GM12878 (cell line): ENCODE measurements around the gene AFF2. TPM values are rescaled to one million over a fixed set of nuclear protein-coding genes. Genes with fewer than 3 reads are reported as not detected.

Experiments
- ATAC-seq: fragments of 200-7000 bp; cut with Tn5 transposase; 3 replicates; pipeline ENCODE4 v1.9.1; 2020; ENCODE audit warnings: mild to moderate bottlenecking, moderate library complexity
- BruUV-seq: library from RNA; stranded (reverse); fragments of 400-500 nt; replicated peaks from 2 replicates; lab custom pipeline; 2021; lab: Mats Ljungman, UMichigan
- CTCF ChIA-PET: fragments of 300-600 bp; sonication (Branson Sonifier 250); formaldehyde crosslinking; extraction: SDS; loops from one replicate; lab custom pipeline; 2021; ENCODE audit warnings: inconsistent platforms; lab: Yijun Ruan, JAX
- POLR2A ChIA-PET: fragments of 350-600 bp; formaldehyde crosslinking; extraction: SDS; loops from one replicate; lab custom pipeline; 2021; ENCODE audit warnings: inconsistent platforms; lab: Charles Lee
- RAD21 ChIA-PET: fragments of 300-600 bp; sonication (Branson Sonifier 250); formaldehyde crosslinking; loops from one replicate; lab custom pipeline; 2023; ENCODE audit warnings: antibody characterized with exemption; ENCODE audit not compliant: unreplicated experiment; lab: Charles Lee
- SMC1A ChIA-PET: fragments of 300-600 bp; sonication (Branson Sonifier 250); formaldehyde crosslinking; loops from one replicate; lab custom pipeline; 2023; ENCODE audit not compliant: unreplicated experiment, uncharacterized antibody; lab: Charles Lee
- DNase-seq: peaks from one replicate; pipeline ENCODE4 v3.0.0-alpha.2; 2011; ENCODE audit warnings: low read depth, low spot score
- FAIRE-seq: peaks from 3 replicates; lab custom pipeline; 2011; peaks lifted over from hg19 to GRCh38; lab: Jason Lieb, UNC
- H2AFZ ChIP-seq: 2 replicates; pipeline ENCODE4 v1.6.0; 2011; ENCODE audit warnings: low read depth, low read length, control low read depth; ENCODE audit not compliant: control insufficient read depth
- H3K27ac ChIP-seq: 2 replicates; pipeline ENCODE4 v1.5.1; 2011; ENCODE audit warnings: control low read depth; ENCODE audit not compliant: control insufficient read depth, insufficient read depth
- H3K27me3 ChIP-seq, 2 experiments: replicated peaks in 1 of 2; 2 replicates each; pipeline versions ENCODE4 v1.6.0 to v1.6.1; 2011; ENCODE audit warnings: low read length in 1 of 2; ENCODE audit not compliant: control insufficient read depth in 2 of 2, insufficient read depth in 2 of 2
- H3K36me3 ChIP-seq, 2 experiments: 2 replicates each; pipeline ENCODE4 v1.5.1; 2011; ENCODE audit warnings: low read length in 1 of 2; ENCODE audit not compliant: control insufficient read depth in 2 of 2, insufficient read depth in 2 of 2
- H3K4me1 ChIP-seq: 2 replicates; pipeline ENCODE4 v1.6.1; 2011; ENCODE audit warnings: mild to moderate bottlenecking, low read length, moderate library complexity, mixed read lengths; ENCODE audit not compliant: control insufficient read depth, insufficient read depth
- H3K4me2 ChIP-seq: 2 replicates; pipeline ENCODE4 v1.6.0; 2011; ENCODE audit warnings: control low read depth; ENCODE audit not compliant: control insufficient read depth, insufficient read depth
- H3K4me3 ChIP-seq: fragments of 200-600 bp; sonication (generic); 2 replicates; pipeline ENCODE4 v1.5.1; 2016
- H3K79me2 ChIP-seq: 2 replicates; pipeline ENCODE4 v1.6.0; 2011; ENCODE audit warnings: low read length; ENCODE audit not compliant: control insufficient read depth, insufficient read depth
- H3K9ac ChIP-seq: 2 replicates; pipeline ENCODE4 v1.8.0; 2011; ENCODE audit warnings: low read length, control low read depth, mixed read lengths; ENCODE audit not compliant: control insufficient read depth, insufficient read depth
- H3K9me3 ChIP-seq: replicated peaks from 3 replicates; pipeline ENCODE4 v1.5.1; 2011; ENCODE audit warnings: mild to moderate bottlenecking, low read length; ENCODE audit not compliant: control insufficient read depth, insufficient read depth
- H4K20me1 ChIP-seq: 2 replicates; pipeline ENCODE4 v1.6.0; 2011; ENCODE audit not compliant: control insufficient read depth, insufficient read depth
- HDGF ChIP-seq: fragments of 450-650 bp; IDR thresholded peaks from 2 replicates; pipeline ENCODE4 v1.6.1; 2016; ENCODE audit warnings: antibody characterized with exemption
- IKZF2 ChIP-seq, 2 experiments: fragments of 450-650 bp; IDR thresholded peaks; 2 replicates each; pipeline ENCODE4 v1.6.1; 2017; ENCODE audit warnings: mild to moderate bottlenecking in 2 of 2, moderate library complexity in 2 of 2
- MXI1 ChIP-seq: fragments of 150-350 bp; IDR thresholded peaks from 2 replicates; pipeline ENCODE4 v1.6.1; 2011; ENCODE audit warnings: low read depth, mild to moderate bottlenecking, inconsistent platforms, low read length, improper control_type of control experiment
- RBBP5 ChIP-seq: fragments of 200-600 bp; sonication (generic); conservative IDR thresholded peaks from 2 replicates; pipeline ENCODE4 v1.6.1; 2016
- TARDBP ChIP-seq: IDR thresholded peaks from 2 replicates; pipeline ENCODE4 v1.6.1; 2016; ENCODE audit warnings: borderline replicate concordance
- WGBS: methylation state at CpG from one replicate; pipeline ENCODE4 v1.1.6; 2016; ENCODE audit warnings: low lambda C conversion rate; ENCODE audit not compliant: insufficient replicate concordance, insufficient coverage; ENCODE audit errors: missing lambda C conversion rate; 5-methylcytosine and 5-hydroxymethylcytosine counted together
- in situ Hi-C: fragments of 300-500 bp; cut with MboI; formaldehyde crosslinking; loops from 9 replicates; pipeline ENCODE4 v1.14.3; 2018; ENCODE audit warnings: mixed read lengths
- intact Hi-C: fragments of 100-400 bp; cut with micrococcal nuclease; formaldehyde crosslinking; loops from one replicate; pipeline ENCODE4 v1.14.2; 2022; ENCODE audit not compliant: unreplicated experiment
- polyA plus RNA-seq, 11 experiments: library from polyadenylated mRNA; depleted of rRNA in 4 of 11; unstranded in 6 of 11; stranded (reverse) in 5 of 11; fragments of >200 nt; fragmentation: Nextera tagmentation in 4 of 11; fragmentation: Illumina TruSeq in 1 of 11; extraction: Ambion mirVana in 4 of 11; extraction: Trizol in 1 of 11; gene quantifications; 1 replicate in 1 of 11; 2 replicates in 10 of 11; pipeline versions ENCODE4 v1.2.1 to v1.2.3, GENCODE V29; 2011 to 2016; ENCODE audit warnings: inconsistent platforms in 2 of 11, missing spikeins in 2 of 11, low read depth in 1 of 11
- total RNA-seq, 4 experiments: library from RNA; depleted of rRNA in 3 of 4; stranded (reverse); fragments of >200 nt in 3 of 4; fragmentation: Illumina TruSeq in 1 of 4; extraction: Trizol in 1 of 4; gene quantifications; 2 replicates each; pipeline versions ENCODE4 v1.2.1 to v1.2.3, GENCODE V29; 2013 to 2021
- TF ChIP-seq, protein P1 (sequence below): fragments of 450-650 bp; IDR thresholded peaks from 2 replicates; pipeline ENCODE4 v1.6.1; 2017; ENCODE audit warnings: mild to moderate bottlenecking, moderate library complexity
- TF ChIP-seq, protein P2 (sequence below): fragments of 450-650 bp; IDR thresholded peaks from 2 replicates; pipeline ENCODE4 v1.6.1; 2017; ENCODE audit warnings: mild to moderate bottlenecking
- TF ChIP-seq, protein P3 (sequence below): fragments of 450-650 bp; IDR thresholded peaks from 2 replicates; pipeline ENCODE4 v1.6.1; 2017; ENCODE audit warnings: mild to moderate bottlenecking, moderate library complexity
- TF ChIP-seq, protein P4 (sequence below): fragments of 450-650 bp; IDR thresholded peaks from 2 replicates; pipeline ENCODE4 v1.6.1; 2018; ENCODE audit warnings: borderline replicate concordance, mild to moderate bottlenecking; ENCODE audit not compliant: partially characterized antibody

Gene AFF2
- total and polyA plus RNA-seq, 10 of the 15 experiments (the other 5 are each of a cell fraction or from before 2014, with no cell fraction given) = under 0.01 to 0.03 TPM; not detected in 8

DNA sequence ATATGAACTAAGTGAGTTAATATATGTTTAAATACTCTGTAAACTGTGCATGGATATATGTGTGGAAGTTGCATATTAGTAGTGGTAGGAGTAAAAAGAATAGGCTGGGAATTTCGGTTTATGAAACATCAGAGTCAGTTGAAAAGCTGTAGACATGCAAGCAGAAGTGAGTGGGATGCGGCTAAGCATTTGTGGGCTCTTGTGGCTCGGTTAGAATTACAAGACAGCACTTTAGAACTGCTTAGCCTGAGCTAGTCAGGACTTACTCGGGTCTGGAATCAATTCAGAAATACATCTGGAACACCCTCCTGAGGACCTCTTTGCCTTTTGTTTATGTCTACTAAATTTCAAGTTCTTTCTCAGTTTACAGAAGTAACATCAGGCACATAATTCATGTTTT, 93.6 kb downstream of the AFF2 start:
- Histone ChIP-seq H3K9ac (no peak overlapping the region), H3K36me3 (no peaks in the 10 kb centered on the region), H4K20me1 (no peaks in the 10 kb centered on the region), H3K27me3 (no peaks in the 10 kb centered on the region), H3K9me3 (no peaks in the 10 kb centered on the region), H3K27ac (no peak overlapping the region)
- in situ Hi-C loops = no loop called here
- CTCF ChIA-PET = interaction anchor here (1.4 kb wide), 1 partner anchor 15 kb away, joined by 5 read pairs; no protein-coding TSS in a partner anchor
- RAD21 ChIA-PET = no interaction called here
- WGBS = 3% methylated on average over 4 of the region's 4 CpGs
- no TSS peak for BruUV-seq
- TF ChIP-seq TARDBP = no peak
- TF ChIP-seq, protein P1, sequence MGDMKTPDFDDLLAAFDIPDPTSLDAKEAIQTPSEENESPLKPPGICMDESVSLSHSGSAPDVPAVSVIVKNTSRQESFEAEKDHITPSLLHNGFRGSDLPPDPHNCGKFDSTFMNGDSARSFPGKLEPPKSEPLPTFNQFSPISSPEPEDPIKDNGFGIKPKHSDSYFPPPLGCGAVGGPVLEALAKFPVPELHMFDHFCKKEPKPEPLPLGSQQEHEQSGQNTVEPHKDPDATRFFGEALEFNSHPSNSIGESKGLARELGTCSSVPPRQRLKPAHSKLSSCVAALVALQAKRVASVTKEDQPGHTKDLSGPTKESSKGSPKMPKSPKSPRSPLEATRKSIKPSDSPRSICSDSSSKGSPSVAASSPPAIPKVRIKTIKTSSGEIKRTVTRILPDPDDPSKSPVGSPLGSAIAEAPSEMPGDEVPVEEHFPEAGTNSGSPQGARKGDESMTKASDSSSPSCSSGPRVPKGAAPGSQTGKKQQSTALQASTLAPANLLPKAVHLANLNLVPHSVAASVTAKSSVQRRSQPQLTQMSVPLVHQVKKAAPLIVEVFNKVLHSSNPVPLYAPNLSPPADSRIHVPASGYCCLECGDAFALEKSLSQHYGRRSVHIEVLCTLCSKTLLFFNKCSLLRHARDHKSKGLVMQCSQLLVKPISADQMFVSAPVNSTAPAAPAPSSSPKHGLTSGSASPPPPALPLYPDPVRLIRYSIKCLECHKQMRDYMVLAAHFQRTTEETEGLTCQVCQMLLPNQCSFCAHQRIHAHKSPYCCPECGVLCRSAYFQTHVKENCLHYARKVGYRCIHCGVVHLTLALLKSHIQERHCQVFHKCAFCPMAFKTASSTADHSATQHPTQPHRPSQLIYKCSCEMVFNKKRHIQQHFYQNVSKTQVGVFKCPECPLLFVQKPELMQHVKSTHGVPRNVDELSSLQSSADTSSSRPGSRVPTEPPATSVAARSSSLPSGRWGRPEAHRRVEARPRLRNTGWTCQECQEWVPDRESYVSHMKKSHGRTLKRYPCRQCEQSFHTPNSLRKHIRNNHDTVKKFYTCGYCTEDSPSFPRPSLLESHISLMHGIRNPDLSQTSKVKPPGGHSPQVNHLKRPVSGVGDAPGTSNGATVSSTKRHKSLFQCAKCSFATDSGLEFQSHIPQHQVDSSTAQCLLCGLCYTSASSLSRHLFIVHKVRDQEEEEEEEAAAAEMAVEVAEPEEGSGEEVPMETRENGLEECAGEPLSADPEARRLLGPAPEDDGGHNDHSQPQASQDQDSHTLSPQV = no peak
- TF ChIP-seq MXI1 = no peak
- TF ChIP-seq, protein P2, sequence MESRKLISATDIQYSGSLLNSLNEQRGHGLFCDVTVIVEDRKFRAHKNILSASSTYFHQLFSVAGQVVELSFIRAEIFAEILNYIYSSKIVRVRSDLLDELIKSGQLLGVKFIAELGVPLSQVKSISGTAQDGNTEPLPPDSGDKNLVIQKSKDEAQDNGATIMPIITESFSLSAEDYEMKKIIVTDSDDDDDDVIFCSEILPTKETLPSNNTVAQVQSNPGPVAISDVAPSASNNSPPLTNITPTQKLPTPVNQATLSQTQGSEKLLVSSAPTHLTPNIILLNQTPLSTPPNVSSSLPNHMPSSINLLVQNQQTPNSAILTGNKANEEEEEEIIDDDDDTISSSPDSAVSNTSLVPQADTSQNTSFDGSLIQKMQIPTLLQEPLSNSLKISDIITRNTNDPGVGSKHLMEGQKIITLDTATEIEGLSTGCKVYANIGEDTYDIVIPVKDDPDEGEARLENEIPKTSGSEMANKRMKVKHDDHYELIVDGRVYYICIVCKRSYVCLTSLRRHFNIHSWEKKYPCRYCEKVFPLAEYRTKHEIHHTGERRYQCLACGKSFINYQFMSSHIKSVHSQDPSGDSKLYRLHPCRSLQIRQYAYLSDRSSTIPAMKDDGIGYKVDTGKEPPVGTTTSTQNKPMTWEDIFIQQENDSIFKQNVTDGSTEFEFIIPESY = no peak
- no peak for TF ChIP-seq HDGF
- TF ChIP-seq, protein P3, sequence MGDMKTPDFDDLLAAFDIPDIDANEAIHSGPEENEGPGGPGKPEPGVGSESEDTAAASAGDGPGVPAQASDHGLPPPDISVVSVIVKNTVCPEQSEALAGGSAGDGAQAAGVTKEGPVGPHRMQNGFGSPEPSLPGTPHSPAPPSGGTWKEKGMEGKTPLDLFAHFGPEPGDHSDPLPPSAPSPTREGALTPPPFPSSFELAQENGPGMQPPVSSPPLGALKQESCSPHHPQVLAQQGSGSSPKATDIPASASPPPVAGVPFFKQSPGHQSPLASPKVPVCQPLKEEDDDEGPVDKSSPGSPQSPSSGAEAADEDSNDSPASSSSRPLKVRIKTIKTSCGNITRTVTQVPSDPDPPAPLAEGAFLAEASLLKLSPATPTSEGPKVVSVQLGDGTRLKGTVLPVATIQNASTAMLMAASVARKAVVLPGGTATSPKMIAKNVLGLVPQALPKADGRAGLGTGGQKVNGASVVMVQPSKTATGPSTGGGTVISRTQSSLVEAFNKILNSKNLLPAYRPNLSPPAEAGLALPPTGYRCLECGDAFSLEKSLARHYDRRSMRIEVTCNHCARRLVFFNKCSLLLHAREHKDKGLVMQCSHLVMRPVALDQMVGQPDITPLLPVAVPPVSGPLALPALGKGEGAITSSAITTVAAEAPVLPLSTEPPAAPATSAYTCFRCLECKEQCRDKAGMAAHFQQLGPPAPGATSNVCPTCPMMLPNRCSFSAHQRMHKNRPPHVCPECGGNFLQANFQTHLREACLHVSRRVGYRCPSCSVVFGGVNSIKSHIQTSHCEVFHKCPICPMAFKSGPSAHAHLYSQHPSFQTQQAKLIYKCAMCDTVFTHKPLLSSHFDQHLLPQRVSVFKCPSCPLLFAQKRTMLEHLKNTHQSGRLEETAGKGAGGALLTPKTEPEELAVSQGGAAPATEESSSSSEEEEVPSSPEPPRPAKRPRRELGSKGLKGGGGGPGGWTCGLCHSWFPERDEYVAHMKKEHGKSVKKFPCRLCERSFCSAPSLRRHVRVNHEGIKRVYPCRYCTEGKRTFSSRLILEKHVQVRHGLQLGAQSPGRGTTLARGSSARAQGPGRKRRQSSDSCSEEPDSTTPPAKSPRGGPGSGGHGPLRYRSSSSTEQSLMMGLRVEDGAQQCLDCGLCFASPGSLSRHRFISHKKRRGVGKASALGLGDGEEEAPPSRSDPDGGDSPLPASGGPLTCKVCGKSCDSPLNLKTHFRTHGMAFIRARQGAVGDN = no peak
- TF ChIP-seq, protein P4, sequence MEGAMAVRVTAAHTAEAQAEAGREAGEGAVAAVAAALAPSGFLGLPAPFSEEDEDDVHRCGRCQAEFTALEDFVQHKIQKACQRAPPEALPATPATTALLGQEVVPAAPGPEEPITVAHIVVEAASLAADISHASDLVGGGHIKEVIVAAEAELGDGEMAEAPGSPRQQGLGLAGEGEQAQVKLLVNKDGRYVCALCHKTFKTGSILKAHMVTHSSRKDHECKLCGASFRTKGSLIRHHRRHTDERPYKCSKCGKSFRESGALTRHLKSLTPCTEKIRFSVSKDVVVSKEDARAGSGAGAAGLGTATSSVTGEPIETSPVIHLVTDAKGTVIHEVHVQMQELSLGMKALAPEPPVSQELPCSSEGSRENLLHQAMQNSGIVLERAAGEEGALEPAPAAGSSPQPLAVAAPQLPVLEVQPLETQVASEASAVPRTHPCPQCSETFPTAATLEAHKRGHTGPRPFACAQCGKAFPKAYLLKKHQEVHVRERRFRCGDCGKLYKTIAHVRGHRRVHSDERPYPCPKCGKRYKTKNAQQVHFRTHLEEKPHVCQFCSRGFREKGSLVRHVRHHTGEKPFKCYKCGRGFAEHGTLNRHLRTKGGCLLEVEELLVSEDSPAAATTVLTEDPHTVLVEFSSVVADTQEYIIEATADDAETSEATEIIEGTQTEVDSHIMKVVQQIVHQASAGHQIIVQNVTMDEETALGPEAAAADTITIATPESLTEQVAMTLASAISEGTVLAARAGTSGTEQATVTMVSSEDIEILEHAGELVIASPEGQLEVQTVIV = no peak
- TF ChIP-seq IKZF2 (IDR thresholded peaks at IDR 0.05) = no peak
- no peak for TF ChIP-seq RBBP5
- TF ChIP-seq, all 136 proteins: peak for 0
- intact Hi-C loops = no loop called here
- POLR2A ChIA-PET = no interaction called here
- Histone ChIP-seq H3K4me2 (no peak overlapping the region), H2AFZ (no peak overlapping the region), H3K79me2 (no peaks in the 10 kb centered on the region), H3K4me1 (no peaks in the 10 kb centered on the region), H3K4me3 (no peak overlapping the region)
- ATAC-seq = no peak
- no peak for DNase-seq
- no peak for FAIRE-seq
- SMC1A ChIA-PET = interaction anchor here (0.6 to 1.3 kb wide), 10 partner anchors 9 to 113 kb away, joined by 3 to 5 read pairs (median 4); no protein-coding TSS in a partner anchor
